Coronary artery (tissue), 2 donors: Measurements from ENCODE around the gene ELAPOR1.

Experiments
- DNase-seq: peaks from one replicate; pipeline ENCODE4 v3.0.0-alpha.2; 2017; ENCODE audit warnings: low spot score
- H3K27ac ChIP-seq, 2 donors: fragments of 200-600 bp; sonication (generic); one replicate each; pipeline ENCODE4 v1.5.1; 2016 to 2019
- H3K4me3 ChIP-seq: fragments of 200-600 bp; sonication (generic); 2 replicates; pipeline ENCODE4 v1.5.1; 2016; ENCODE audit warnings: mild to moderate bottlenecking, moderate library complexity
- TF ChIP-seq, protein P1 (sequence below): fragments of 200-600 bp; sonication (generic); IDR thresholded peaks from one replicate; pipeline ENCODE4 v1.5.1; 2019; ENCODE audit warnings: antibody characterized with exemption

Gene ELAPOR1

DNA sequence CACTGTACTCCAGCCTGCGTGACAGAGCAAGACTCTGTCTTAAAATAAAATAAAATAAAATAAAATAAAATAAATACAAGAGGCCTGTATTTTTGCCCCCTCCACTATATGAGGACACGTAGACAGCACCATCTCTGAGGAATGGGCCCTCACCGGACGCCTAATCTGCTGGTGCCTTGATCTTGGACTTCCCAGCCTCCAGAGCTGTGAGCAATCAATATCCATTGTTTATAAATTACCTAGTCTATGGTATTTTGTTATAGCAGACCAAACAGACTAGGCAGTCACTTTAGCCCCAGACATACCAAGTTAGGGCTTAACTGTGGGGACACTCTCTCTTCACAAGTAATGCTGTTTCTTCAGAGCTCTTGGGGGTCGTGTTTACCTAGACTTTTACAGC is 6.4 kb downstream of the ELAPOR1 start:
- Histone ChIP-seq H3K27ac (no peak overlapping the region), H3K4me3 (no peak overlapping the region)
- DNase-seq = no peak
- TF ChIP-seq, protein P1, sequence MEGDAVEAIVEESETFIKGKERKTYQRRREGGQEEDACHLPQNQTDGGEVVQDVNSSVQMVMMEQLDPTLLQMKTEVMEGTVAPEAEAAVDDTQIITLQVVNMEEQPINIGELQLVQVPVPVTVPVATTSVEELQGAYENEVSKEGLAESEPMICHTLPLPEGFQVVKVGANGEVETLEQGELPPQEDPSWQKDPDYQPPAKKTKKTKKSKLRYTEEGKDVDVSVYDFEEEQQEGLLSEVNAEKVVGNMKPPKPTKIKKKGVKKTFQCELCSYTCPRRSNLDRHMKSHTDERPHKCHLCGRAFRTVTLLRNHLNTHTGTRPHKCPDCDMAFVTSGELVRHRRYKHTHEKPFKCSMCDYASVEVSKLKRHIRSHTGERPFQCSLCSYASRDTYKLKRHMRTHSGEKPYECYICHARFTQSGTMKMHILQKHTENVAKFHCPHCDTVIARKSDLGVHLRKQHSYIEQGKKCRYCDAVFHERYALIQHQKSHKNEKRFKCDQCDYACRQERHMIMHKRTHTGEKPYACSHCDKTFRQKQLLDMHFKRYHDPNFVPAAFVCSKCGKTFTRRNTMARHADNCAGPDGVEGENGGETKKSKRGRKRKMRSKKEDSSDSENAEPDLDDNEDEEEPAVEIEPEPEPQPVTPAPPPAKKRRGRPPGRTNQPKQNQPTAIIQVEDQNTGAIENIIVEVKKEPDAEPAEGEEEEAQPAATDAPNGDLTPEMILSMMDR = no peak

GRCh38 chr1:109131059-109131458 is 17.1 kb downstream of the ELAPOR1 start:
- TF ChIP-seq, protein P1 = no peak
- DNase-seq = no peak
- Histone ChIP-seq H3K4me3 (no peak overlapping the region), H3K27ac (no peak overlapping the region)

DNA sequence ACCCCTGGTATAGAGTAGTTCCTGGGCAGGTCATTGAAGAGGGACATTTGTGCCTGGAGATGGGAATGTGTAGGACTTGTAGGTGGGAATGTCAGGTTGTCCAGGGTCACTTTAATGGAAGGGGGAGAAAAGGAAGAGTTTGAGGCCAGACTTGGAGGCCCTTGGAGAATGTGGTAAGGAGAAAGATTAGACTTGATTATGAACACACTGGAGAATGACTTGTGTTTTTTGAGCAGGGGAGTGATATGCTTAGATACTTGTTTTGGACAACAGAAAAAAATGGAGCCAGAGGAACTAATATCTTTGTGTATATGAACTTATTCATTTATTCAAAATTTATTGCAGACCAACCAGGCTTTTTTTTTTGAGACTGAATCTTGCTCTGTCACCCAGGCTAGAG is 17.9 kb downstream of the ELAPOR1 start:
- DNase-seq = no peak
- TF ChIP-seq, protein P1 = no peak
- Histone ChIP-seq H3K27ac (no peak overlapping the region), H3K4me3 (no peak overlapping the region)

DNA sequence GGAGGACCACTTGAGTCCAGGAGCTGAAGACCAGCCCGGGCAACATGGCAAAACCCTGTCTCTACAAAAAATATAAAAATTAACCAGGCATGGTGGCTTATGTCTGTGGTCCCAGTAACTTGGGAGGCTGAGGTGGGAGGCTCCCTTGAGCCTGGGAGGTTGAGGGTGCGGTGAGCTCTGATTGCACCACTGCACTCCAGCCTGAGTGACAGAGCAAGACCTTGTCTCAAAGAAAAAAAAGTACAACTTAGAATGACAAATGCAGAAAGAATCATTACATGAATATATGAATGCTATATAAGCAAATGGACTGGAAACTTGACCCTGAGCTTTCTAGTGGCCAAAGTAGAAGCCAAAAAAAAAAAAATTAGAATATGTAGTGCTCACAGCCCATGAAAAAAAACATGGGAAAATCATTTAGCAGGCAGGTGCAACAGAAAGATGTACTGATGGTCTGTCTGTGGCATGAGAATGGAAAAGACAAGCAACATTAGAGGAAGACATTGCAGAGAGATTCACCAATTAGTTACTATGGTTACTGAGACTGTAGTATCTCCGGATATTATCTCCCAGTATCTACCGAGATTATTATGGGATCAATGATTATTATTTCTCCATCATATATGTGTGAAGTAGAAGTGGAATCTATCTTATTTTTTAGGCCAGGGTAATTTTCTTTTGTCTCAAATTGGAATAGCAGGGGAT is 19.2 kb downstream of the ELAPOR1 start:
- H3K4me3 ChIP-seq = no peak overlapping the region
- TF ChIP-seq, protein P1 = no peak
- DNase-seq = no peak
- no peak overlapping the region for H3K27ac ChIP-seq

DNA sequence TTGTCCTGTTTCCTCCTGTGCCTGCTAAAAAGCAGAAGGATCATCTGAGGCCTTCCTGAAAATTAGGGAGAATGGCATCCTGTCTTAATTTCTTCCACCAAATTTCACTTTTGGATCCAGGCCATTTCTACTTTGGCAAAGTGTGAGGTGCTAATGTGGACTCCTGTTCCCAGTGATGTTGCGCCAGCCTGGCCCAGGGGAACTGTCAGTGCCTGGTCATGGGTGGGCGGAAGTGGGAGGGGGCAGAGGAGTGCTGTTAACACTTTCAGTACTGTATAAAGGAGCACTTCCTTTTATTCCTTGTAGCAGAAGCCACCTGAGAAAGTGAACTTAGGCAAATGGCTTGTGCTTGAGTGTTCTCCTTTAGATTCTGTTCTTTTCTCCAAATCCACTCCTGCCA is 19.9 kb downstream of the ELAPOR1 start:
- TF ChIP-seq, protein P1 = no peak
- no peak for DNase-seq
- Histone ChIP-seq H3K27ac (no peak overlapping the region), H3K4me3 (no peak overlapping the region)

- TF ChIP-seq, protein P1 = no peak
- H3K27ac ChIP-seq = no peak overlapping the region
- no peak for DNase-seq
- H3K4me3 ChIP-seq = no peak overlapping the region
Measured at GRCh38 chr1:109134423-109134822, 20.5 kb downstream of the ELAPOR1 start.

GRCh38 chr1:109135940-109136339 is 22.0 kb downstream of the ELAPOR1 start:
- TF ChIP-seq, protein P1 = no peak
- Histone ChIP-seq H3K4me3 (no peak overlapping the region), H3K27ac (no peak overlapping the region)
- no peak for DNase-seq
